Measurements from ENCODE around the gene RAPGEFL1. TPM values are rescaled to one million over a fixed set of nuclear protein-coding genes. Genes with fewer than 3 reads are reported as not detected.
"Not testable (repeated sequence)": the region's sequence is repeated elsewhere in the genome, so short reads cannot be mapped to it uniquely, and the experiment has no call there.

The RAPGEFL1 gene
- total RNA-seq, 2 donors from 2014 or later = 14.2 to 25.1 TPM

DNA sequence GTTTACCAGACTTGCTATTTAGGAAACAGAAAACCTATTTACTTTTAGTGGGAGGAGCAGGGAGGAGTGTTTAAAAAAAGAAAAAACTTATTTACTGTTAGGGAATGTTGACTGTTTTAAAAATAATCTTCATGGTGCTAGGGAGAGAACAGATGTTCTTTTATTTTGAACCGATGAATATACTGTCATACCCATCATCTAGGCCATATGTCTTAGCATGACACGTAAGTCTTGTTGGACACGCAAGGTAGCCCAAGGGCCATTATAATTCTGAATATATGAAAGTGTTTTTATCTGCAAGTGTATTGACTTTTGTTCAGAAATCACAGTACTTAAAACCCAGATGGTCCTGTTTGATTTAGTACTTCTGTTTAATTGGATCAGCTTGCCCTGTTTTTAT is 53.4 kb downstream of the RAPGEFL1 start:
- WGBS = 85% methylated on average over 3 of the region's 3 CpGs
- no peaks in the 10 kb centered on the region for H3K9me3 ChIP-seq
- H3K36me3 ChIP-seq = peaks cover 0 to 3% of the 10 kb centered on the region in 2 donors
- no peak for TF ChIP-seq POLR2AphosphoS5 (IDR thresholded peaks at IDR 0.05)
- TF ChIP-seq, protein P1, sequence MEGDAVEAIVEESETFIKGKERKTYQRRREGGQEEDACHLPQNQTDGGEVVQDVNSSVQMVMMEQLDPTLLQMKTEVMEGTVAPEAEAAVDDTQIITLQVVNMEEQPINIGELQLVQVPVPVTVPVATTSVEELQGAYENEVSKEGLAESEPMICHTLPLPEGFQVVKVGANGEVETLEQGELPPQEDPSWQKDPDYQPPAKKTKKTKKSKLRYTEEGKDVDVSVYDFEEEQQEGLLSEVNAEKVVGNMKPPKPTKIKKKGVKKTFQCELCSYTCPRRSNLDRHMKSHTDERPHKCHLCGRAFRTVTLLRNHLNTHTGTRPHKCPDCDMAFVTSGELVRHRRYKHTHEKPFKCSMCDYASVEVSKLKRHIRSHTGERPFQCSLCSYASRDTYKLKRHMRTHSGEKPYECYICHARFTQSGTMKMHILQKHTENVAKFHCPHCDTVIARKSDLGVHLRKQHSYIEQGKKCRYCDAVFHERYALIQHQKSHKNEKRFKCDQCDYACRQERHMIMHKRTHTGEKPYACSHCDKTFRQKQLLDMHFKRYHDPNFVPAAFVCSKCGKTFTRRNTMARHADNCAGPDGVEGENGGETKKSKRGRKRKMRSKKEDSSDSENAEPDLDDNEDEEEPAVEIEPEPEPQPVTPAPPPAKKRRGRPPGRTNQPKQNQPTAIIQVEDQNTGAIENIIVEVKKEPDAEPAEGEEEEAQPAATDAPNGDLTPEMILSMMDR (IDR thresholded peaks at IDR 0.05) = no peak
- TF ChIP-seq POLR2A (IDR thresholded peaks at IDR 0.05) = no peak
- intact Hi-C loops (cut with DNase I) = no loop called here
- no peak for DNase-seq (ENCODE audit: low spot score)
- no peak overlapping the region for H3K27ac ChIP-seq
- no peaks in the 10 kb centered on the region for H3K4me1 ChIP-seq (replicated peaks)
- H3K4me3 ChIP-seq = no peak overlapping the region
- no peaks in the 10 kb centered on the region for H3K27me3 ChIP-seq (replicated peaks; ENCODE audit: insufficient read depth)

DNA sequence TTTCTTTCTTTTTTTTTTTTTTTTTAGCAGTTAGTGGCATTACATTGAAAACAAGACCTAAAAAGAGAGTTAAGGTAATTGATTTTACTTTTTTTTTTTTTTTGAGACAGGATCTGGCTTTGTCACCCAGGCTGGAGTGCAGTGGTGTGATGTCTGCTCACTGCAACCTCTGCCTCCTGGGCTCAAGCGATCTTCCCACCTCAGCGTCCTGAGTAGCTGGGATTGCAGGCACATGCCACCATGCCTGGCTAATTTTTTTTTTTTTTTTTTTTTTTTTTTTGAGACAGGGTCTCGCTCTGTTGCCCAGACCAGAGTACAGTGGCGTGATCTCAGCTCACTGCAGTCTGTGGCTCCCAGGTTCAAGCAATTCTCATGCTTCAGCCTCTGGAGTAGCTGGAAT is 54.7 kb downstream of the RAPGEFL1 start:
- H3K27me3 ChIP-seq (replicated peaks; ENCODE audit: insufficient read depth); H3K4me1 ChIP-seq (replicated peaks); H3K4me3 ChIP-seq; H3K27ac ChIP-seq; DNase-seq (ENCODE audit: low spot score); intact Hi-C loops (cut with DNase I); H3K9me3 ChIP-seq; H3K36me3 ChIP-seq: not testable (repeated sequence)
- over 99% methylated on average over 4 of the region's 4 CpGs for WGBS

DNA sequence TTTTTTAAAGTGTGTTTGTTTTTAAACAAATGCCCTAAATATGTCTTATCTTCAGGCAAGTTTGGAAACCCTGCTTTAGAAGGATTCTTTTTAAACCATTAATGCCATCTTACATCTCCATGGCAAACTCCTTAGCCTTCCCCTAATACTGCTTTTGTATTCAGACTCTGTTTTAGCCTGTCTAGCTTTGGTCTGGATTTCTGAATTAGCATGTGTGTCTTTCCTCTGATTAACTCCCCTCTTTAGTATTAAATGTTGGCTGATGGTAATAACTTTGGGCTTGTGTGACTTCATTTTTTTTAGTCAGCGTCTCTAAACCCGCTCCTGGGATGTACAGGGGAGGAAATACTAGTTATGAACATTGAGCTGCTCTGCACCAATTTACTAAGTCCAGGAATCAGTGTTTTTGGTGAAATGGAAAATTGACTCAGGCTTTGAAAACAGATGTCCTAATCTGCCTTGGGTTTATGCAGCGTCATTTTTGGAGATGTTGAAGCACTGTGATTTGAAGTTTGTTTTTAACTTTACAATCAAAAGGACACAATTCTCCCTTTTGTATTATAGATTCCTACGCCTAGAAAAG is 64.1 kb downstream of the RAPGEFL1 start:
- Histone ChIP-seq H3K4me3 (no peak overlapping the region), H3K36me3 (no peaks in the 10 kb centered on the region), H3K4me1 (replicated peaks) (no peaks in the 10 kb centered on the region), H3K9me3 (no peaks in the 10 kb centered on the region), H3K27me3 (replicated peaks; ENCODE audit: insufficient read depth) (no peaks in the 10 kb centered on the region), H3K27ac (no peak overlapping the region)
- DNase-seq (ENCODE audit: low spot score) = no peak
- WGBS = 84% methylated on average over 4 of the region's 4 CpGs
- TF ChIP-seq POLR2AphosphoS5 (IDR thresholded peaks at IDR 0.05) (no peak), POLR2A (IDR thresholded peaks at IDR 0.05) (no peak)
- TF ChIP-seq, protein P1 (IDR thresholded peaks at IDR 0.05) = no peak
- intact Hi-C loops (cut with DNase I) = no loop called here

DNA sequence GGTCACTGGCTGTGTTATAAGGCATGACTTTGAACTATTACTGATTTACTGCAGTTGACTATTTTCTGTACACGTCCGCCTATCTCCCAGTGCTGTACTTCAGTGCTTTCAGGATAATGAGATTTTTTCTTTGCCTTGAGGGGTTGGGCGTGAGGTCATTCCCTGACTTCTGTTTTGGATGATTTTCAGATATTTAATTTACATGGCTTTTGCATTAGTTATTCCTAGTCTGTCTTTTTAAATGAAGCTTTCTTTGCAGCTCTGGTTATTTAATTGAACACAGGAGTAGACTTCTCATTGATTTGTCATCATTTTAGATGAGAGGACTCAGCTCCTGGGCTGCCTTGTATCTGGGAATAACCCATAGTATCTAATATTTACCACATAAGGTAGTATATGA is 65.5 kb downstream of the RAPGEFL1 start:
- TF ChIP-seq POLR2A (IDR thresholded peaks at IDR 0.05) (no peak), POLR2AphosphoS5 (IDR thresholded peaks at IDR 0.05) (no peak)
- TF ChIP-seq, protein P1 (IDR thresholded peaks at IDR 0.05) = no peak
- Histone ChIP-seq H3K27me3 (replicated peaks; ENCODE audit: insufficient read depth) (no peaks in the 10 kb centered on the region), H3K27ac (no peak overlapping the region), H3K4me3 (no peak overlapping the region), H3K9me3 (no peaks in the 10 kb centered on the region), H3K36me3 (no peaks in the 10 kb centered on the region), H3K4me1 (replicated peaks) (no peaks in the 10 kb centered on the region)
- 94% methylated on average over 3 of the region's 3 CpGs for WGBS
- intact Hi-C loops (cut with DNase I) = no loop called here
- no peak for DNase-seq (ENCODE audit: low spot score)

DNA sequence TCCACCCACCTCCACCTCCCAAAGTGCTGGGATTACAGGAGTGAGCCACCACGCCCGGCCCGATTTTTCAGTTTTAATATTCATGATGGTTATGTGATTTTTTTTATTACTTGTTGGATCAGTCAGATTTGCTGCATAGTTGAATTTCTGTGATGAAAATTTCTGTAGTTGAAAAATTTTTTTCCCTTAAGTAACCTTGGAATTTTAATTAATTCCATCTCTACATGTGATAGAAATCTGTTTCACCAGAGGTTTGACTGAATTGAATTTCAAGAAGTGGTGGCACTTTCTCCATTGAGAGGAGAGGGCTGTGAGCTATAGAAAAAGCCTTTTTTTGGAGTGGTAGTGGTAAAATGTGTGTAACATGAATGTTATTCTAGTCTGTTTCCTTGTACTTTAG is 66.5 kb downstream of the RAPGEFL1 start:
- Histone ChIP-seq H3K36me3 (no peaks in the 10 kb centered on the region), H3K9me3 (no peaks in the 10 kb centered on the region), H3K4me1 (replicated peaks) (no peaks in the 10 kb centered on the region), H3K27ac (no peak overlapping the region), H3K4me3 (no peak overlapping the region), H3K27me3 (replicated peaks; ENCODE audit: insufficient read depth) (no peaks in the 10 kb centered on the region)
- no peak for DNase-seq (ENCODE audit: low spot score)
- WGBS = 95% methylated on average over 3 of the region's 3 CpGs
- intact Hi-C loops (cut with DNase I) = no loop called here
- TF ChIP-seq, protein P1 (IDR thresholded peaks at IDR 0.05) = no peak
